ENCODE results near the gene BEST1.
"Not testable (repeated sequence)": the region's sequence is repeated elsewhere in the genome, so short reads cannot be mapped to it uniquely, and the experiment has no call there.

The BEST1 gene

DNA sequence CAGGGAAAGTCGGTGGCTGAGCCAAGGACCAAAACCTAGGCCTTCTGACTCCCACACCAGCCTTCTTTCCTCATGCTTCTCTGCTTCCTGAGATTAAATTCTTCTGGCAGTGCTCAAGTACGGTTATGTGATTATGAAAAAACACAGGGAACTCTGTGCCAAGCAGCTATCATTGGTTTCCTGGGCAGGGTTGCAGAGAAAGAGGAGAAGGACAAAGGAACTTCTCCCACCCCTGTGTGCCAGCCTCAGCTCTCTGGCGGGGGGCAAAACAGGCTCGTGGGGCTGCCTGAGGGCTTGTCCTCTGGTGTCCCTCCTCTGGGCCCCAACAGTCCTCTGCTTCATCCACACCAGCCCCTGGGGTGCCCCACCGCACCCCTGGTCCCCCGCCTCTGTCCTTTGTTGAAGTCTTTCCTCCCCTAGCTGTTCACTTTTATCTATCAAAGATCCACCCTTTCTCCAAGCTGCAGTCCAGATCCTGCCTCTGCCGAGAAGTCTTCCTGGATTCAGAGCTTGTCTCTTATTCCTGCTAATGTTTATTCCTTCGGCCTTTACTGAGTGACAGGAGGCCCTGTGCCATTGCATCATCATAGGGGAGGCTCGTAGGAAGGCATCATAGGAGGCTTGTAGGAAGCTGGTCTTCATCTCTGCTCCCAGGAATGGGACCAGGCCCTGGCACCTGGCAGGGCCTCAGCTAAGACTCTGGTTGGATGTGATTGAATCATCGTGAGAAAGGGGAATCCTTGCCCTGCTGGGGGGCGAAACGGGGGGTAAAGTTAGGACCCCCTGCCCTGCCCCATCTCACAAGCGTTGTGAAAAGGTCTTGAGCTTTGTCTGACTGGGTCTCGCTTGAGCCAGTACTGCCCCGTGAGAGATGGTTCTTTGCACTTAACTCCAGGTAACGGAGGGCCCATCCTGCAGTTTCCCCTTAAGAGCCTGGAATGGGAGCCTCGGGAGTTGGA, 28.8 kb downstream of the BEST1 start:
- DNase-seq: no peak

DNA sequence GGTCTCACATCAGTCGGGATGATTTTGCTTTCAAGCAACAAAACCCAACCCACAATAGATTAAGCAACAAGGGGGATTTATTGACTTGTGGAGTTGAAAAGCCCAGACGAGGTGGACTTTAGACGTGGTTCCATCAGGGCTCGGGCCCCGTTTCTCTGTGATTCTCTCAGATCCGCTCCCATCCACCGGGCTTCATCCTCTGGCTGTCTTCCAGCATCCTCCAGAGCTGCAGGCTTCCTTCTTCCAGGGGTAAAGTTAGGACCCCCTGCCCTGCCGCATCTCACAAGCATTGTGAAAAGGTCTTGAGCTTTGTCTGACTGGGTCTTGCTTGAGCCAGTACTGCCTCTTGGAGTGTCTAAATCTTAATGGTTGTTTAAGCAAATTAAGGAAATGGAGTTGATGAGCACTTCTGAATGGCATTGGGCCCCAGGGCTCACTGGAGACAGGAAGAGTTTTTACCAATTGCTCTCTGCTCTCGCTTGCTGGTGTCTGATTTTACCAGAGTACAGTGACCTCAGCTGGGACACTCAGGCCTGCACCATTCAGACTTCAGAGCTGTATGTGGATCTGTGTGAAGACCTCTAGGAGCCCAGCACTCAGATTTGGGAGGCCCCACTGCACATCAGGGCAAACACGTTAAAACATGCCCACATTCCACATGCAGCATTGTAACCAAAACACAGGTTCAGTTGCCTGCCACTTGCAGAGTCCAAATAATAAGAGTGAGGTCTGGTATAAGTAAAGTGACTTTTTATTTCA, 30.8 kb downstream of the BEST1 start:
- DNase-seq: no peak

DNA sequence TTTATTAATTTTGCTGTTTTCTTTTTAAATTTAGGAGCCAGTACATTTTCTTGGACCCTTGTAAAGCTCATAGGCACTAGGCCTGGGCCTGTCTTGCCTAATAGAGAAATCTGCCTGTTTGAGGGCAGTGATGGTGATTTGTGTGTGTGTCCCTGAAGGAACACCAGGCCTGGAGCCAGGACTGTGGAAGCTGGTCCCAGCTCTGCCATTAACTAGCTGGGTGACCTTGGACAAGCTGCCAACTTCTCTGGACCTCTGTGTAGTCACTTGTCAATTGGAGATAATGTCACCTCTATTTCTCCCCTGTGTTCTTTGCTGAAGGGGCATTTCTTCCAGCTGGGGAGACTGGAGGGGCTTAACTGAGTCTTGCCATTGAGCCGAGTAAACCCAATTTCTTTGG, 33.3 kb downstream of the BEST1 start:
- no peak for DNase-seq

DNA sequence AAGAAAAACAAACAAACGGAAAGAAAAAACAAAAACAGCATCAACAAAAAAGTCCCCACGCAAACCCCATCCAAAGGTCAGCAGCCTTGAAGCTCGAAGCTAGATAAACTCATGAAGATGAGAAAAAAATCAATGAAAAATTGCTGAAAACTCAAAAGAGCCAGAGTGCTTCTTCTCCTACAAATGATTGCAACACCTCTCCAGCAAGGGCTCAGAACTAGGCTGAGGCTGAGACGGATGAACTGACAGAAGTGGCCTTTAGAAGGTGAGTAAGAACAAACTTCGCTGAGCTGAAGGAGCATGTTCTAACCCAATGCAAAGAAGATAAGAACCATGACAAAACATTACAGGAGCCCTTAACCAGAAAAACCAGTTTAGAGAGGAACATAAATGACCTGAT, 35.7 kb downstream of the BEST1 start:
- no peak for DNase-seq

DNA sequence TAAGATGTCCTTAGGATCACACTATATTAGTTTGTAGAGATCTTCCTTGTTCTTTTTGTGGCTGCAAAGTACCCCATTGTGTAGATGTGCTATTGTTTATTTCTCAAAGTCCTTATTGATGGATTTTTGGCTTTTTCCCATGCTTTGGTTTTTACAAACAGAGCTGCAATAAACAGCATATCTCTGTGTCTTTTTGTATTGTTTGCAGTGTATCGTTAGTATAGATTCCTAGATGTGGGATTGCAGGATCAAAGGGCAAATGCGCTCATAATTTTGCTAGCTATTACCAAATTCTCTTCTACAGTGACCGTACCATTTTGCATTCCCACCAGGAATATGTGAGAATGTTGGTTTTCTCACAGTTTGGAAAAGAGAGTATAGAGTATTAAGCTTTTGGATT, 44.8 kb downstream of the BEST1 start:
- DNase-seq: no peak

DNA sequence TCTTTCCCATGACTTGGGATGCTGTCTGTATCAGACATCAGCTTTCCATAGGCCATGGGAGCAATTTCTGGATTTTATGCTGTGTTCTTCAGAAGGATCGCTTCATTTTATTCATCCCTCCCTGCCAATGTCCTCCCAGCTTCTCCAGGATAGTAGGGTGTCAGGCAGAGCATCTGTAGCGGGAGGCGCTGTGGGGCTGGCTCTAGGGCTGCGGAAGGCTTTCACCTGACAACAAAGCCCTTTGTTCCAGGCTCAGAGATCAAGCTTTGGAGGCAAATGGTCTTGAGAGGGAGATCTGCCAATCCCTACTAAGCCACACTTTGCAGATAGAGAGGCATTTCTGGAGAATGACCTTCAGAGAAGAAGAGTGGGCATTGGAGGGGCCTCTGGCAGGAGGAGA, 46.8 kb downstream of the BEST1 start:
- no peak for DNase-seq

DNA sequence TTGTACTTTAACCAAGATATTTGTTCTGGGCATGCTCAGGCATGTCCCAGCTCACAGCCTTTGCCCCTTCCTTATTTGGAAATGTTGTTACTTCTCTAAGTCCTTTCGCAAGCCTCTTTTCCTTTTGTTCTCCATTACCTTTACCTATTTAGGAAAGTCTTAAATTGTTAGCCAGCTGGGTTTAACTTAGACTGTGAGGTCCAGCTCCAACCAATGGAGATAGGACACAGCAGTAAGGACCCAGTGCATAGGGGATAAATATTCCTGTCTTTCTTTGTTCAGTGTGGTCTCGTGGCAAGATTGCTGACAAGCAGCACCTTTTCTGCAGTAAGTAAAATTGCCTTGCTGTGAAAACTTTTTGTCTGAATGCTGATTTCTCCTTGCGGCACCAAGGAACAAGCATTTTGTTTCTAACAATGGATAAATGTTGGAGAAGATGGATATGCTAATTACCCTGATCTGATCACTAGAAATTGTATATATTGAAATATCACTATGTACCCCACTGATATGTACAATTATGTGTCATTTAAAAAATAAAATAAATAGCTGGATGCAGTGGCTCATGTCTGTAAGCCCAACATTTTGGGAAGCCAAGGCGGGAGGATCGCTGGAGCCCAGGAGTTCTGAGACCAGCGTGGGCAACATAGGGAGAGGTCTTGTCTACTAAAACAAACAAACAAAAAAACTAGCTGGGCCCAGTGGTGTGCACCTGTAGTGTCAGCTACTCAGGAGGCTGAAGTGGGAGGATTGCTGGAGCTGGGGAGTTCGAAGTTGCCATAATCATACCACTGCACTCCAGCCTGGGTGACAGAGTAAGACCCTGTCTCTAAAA, 49.2 kb downstream of the BEST1 start:
- no peak for DNase-seq

DNA sequence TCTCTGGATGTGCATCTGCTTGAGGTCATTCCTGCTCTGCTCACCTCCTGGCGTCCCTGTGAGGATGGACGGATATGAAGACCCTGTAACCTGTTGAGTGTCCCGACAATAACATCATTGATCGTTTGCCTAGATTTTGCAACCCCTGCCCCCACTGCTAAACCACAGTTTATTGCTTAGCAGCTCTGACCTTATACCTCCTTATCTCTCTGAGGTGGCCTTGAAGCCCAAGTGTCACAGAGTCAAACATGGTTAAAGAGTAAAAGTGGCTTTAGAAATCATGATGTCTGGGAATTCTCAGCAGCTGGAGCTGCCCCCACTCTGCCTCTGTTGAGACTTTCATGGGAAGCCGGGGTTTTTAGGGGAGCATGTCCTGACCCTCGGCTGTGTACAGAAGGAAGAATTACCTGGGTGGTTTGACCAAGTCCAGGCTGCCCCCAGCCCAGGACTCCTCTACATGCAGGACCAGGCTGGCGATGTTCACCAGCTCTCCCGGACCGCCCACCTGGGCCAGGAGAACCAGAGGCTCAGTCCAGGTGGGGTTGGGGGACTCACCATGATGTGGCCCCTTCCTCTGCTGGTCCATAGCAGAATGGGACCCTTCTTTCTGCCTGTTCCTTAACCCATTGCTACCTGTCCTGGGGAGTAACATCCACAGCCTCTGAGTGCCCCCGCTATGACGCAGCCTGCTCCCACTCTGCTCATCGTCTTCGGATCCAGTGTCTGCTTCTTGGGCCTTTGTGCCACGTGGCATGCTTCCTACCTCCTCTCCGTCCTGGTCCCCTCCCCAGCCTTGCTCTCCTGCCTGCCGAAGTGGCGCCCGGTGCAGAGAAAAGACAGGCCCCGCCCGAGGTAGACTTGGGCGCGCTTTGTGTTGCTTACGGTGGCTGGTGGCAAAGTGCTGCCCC, 50.6 kb downstream of the BEST1 start:
- no peak for DNase-seq

DNA sequence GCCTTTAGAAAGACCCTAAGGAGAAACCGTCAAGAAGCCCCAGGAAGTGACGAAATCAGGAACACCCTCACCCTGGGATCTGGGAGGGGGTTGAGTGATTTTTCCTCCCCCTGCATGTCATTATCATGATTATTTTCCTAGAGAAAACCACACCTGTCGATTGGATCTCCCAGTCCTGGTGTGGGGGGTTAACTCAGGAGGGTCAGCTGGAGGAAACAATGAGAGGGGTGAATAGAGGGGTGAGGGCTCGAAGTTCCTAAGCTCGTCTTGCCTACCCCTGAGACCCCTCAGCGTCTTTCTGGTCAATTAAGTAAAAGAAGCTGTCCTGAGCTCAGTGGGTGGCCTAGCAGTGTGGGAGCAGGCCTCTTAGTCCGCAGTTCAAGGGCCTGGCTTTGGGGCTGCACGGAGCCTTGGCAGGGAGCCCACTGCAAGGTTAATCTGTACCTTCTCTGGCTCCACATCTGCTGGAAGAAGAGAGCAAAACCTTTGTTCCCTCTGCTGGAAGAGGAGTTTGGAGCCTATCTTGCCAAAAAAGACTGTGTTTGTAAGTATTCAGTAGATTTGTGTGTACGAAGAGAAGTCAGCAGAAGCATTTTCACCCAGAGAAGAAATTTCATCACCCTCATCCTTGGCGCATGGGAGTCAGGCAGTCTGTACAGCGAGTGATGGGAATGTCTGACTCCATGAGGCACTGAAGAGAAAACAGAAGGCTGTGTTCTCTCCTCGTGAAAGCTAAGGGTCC, 51.5 kb downstream of the BEST1 start:
- DNase-seq: no peak

DNA sequence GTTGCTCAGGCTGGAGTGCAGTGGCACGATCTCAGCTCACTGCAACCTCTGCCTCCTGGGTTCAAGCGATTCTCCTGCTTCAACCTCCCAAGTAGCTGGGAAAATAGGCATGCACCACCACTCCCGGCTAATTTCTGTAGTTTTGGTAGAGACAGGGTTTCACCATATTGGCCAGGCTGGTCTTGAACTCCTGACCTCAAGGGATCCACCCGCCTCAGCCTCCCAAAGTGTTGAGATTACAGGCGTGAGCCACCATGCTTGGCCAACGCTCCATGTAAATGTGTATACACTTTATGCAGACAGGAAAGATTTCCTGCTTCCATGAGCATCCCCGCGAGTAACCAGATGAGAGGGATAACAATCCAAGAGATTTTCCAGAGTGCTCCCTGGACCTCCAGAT, 52.1 kb downstream of the BEST1 start:
- DNase-seq: not testable (repeated sequence)

DNA sequence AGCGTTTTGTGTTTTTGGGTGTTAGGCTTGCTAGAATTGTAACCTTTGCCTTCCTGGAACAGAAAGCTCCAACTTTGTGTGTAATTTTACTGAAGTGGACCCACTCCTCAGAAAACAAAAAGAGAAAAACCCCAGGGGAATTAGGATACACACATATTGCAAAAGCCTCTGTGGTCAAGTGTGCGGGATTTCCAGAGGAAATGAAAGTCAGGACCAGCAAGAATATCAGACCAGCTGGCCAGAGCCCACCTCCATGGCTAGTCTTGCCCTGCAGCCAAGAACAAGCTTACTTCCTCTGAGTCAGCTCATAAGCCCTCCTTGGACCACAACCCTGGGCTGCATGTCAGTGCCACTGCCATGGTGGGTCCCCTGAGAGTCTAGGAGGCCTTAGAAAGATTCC, 54.3 kb downstream of the BEST1 start:
- peak; percentile 57 for DNase-seq

DNA sequence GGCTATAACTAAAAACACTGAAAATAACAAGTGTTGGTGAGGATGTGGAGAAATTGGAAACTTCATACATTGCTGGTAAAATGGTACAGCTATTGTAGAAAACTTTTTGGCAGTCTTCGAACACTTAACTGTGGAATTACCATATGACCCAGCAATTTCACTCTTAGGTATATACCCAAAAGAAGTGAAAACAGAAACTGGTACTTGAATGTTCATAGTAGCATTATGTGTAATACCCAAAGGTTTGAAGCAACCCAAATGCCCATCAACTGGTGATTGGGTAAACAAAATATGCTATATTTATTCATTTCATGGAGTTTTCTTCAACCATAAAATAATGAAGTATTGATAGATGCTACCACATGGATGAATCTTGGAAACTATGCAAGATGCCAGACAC, 58.0 kb downstream of the BEST1 start:
- no peak for DNase-seq

DNA sequence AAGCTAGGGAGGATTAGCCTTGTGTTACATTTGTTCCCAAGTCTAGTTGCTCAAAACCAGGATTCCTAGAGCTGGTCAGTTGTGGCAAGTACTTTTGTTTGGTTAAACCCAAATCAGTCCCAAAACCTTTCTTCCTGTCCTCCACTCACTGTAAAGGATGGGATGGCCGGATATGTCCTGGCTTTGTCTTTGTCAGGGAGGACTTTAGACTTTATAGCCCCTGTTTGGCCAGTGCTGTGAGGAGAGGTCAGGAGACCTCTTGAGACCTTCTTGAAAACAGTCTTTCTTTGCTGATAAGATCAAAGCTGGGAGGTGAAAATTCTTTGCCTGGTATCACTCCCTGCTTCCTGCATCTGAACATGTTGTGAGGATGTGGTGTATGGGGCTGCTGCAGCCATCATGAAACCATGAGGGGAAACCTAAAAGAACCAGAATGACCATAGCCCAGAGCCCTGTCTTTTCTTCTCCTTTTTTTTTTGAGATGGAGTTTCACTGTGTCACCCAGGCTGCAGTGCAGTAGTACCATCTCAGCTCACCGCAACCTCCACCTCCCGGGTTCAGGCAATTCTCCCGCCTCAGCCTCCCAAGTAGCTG, 60.9 kb downstream of the BEST1 start:
- DNase-seq: no peak

DNA sequence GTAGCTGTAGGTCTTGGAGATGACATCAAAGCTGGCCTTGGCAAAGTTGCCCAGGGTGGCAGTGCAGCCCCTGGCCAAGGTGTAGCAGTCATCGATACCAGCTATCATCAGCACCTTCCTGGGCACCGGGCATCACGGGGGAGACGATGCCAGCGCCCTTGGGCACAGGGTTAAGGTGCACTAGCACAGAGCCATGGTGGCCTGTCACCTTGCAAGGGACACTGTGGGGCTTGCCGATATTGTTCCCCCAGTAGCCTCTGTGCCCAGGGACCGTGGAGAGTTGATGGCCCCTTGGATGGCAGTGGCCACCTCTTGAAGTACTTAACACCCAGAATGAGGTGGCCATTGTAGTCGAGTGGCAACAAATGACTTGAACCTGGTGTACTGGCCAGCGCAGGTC, 61.7 kb downstream of the BEST1 start:
- DNase-seq: no peak

DNA sequence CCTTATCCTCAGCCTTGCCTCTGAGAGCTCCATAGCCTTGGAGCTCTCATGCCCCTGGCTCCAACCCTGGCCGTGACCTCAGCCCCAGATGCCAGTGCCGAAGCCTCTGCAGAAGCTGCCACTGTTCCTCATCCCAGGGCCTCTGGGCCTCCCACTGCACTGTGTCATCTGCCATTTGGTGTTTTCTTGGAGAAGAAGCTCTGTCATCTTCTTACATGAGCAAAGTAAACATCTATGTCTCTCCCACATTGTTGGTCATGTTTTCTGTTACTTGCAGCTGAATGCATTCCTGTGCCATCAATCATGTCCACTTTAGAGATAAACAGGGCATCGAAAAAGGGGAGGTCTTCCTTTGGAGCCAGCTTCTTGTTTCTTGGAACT, 62.3 kb downstream of the BEST1 start:
- DNase-seq: peak; percentile 62

DNA sequence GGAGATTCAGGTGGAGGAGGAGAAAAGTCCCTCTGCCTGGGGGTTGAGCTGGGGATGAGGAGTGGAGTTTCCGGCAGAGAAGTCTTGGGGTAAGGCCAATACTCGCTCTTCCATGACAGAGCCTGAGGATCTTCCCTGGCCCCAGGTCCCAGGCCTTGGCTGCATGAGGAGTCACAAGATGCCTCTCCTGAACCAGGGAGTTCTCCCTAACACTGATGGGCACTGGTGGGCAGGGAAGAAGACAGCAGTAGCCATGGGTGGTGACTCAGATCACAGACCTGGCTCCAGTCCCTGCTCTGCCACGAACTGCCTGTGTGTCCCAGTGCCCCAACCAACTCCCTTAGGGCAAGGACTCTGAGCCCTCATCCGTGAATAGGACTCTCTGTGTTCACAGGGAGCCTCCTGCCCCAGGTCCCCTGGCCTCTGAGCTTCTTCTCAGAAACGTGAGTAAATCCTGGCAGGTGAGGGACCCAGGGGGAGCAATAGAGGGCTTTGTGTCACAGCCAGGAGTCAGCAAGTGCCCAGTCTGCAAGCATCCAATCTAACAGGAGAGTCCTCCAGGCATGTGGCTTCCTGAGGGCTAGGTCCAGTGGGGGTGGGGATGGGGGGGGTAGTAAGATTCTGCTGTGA, 62.8 kb downstream of the BEST1 start:
- peak; percentile 23 for DNase-seq

All from fibroblast of skin of back (primary cell).